Liver (tissue), 3 donors: ENCODE results near the gene PRKCG.

Experiments
- FOXA1 ChIP-seq: IDR thresholded peaks from 2 replicates; pipeline ENCODE4 v1.6.1; 2016; ENCODE audit warnings: antibody characterized with exemption
- GABPA ChIP-seq, 2 donors: IDR thresholded peaks in 1 of 2; conservative IDR thresholded peaks in 1 of 2; 2 replicates each; pipeline ENCODE4 v1.6.1; 2016; ENCODE audit warnings: antibody characterized with exemption in 2 of 2, mild to moderate bottlenecking in 1 of 2, moderate library complexity in 1 of 2
- TAF1 ChIP-seq: conservative IDR thresholded peaks from 2 replicates; pipeline ENCODE4 v1.6.1; 2016; ENCODE audit warnings: antibody characterized with exemption, mild to moderate bottlenecking
- TF ChIP-seq, protein P1 (sequence below): fragments of 150-350 bp; IDR thresholded peaks from 2 replicates; pipeline ENCODE4 v1.5.1; 2017; ENCODE audit warnings: improper control_type of control experiment, low read depth, low read length; ENCODE audit not compliant: missing input control
- TF ChIP-seq, protein P2 (sequence below): IDR thresholded peaks from 2 replicates; pipeline ENCODE4 v1.6.1; 2016; ENCODE audit warnings: antibody characterized with exemption
- TF ChIP-seq, protein P3 (sequence below): IDR thresholded peaks from 2 replicates; pipeline ENCODE4 v1.6.1; 2016; ENCODE audit warnings: antibody characterized with exemption
- donor health status: healthy.
- donor health status: healthy.

DNA sequence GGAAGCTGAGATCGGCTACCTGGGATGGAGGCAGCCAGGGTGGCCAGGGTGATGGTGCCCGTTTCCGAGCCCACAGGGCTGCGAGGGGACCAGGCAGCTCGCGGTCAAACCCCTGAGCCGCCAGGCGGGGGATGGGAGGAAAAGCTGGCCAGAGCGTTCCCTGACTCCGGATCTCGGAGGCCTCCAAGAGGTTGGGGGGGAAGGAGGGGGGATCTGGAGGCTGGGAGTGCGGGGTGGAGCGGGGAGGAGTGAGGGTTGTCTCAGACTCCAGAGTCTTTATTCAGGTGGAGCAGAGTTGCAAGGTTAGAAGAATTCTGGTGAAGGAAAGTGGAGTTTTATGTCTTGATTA lies 28.1 kb downstream of the PRKCG start:
- TF ChIP-seq, protein P1, sequence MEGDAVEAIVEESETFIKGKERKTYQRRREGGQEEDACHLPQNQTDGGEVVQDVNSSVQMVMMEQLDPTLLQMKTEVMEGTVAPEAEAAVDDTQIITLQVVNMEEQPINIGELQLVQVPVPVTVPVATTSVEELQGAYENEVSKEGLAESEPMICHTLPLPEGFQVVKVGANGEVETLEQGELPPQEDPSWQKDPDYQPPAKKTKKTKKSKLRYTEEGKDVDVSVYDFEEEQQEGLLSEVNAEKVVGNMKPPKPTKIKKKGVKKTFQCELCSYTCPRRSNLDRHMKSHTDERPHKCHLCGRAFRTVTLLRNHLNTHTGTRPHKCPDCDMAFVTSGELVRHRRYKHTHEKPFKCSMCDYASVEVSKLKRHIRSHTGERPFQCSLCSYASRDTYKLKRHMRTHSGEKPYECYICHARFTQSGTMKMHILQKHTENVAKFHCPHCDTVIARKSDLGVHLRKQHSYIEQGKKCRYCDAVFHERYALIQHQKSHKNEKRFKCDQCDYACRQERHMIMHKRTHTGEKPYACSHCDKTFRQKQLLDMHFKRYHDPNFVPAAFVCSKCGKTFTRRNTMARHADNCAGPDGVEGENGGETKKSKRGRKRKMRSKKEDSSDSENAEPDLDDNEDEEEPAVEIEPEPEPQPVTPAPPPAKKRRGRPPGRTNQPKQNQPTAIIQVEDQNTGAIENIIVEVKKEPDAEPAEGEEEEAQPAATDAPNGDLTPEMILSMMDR, result no peak
- no peak for TF ChIP-seq GABPA (IDR thresholded peaks at IDR 0.05 in 1 of 2, conservative IDR thresholded peaks at IDR 0.05 in 1 of 2)
- TF ChIP-seq, protein P2, sequence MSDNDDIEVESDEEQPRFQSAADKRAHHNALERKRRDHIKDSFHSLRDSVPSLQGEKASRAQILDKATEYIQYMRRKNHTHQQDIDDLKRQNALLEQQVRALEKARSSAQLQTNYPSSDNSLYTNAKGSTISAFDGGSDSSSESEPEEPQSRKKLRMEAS, result no peak
- TF ChIP-seq, protein P3, sequence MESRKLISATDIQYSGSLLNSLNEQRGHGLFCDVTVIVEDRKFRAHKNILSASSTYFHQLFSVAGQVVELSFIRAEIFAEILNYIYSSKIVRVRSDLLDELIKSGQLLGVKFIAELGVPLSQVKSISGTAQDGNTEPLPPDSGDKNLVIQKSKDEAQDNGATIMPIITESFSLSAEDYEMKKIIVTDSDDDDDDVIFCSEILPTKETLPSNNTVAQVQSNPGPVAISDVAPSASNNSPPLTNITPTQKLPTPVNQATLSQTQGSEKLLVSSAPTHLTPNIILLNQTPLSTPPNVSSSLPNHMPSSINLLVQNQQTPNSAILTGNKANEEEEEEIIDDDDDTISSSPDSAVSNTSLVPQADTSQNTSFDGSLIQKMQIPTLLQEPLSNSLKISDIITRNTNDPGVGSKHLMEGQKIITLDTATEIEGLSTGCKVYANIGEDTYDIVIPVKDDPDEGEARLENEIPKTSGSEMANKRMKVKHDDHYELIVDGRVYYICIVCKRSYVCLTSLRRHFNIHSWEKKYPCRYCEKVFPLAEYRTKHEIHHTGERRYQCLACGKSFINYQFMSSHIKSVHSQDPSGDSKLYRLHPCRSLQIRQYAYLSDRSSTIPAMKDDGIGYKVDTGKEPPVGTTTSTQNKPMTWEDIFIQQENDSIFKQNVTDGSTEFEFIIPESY, result no peak
- TF ChIP-seq TAF1, result no peak
- no peak for TF ChIP-seq FOXA1
